Activated gamma-delta T cell treated with Interleukin-2 at 50 U/mL for 16 hours (primary cell): ENCODE results near the gene CYS1.
"Not testable (repeated sequence)": the region's sequence is repeated elsewhere in the genome, so short reads cannot be mapped to it uniquely, and the experiment has no call there.

ENCODE experiments used
- DNase-seq: peaks from one replicate; pipeline ENCODE4 v3.0.0-alpha.2; 2020

The CYS1 gene, protein sequence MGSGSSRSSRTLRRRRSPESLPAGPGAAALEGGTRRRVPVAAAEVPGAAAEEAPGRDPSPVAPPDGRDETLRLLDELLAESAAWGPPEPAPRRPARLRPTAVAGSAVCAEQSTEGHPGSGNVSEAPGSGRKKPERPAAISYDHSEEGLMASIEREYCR

DNA sequence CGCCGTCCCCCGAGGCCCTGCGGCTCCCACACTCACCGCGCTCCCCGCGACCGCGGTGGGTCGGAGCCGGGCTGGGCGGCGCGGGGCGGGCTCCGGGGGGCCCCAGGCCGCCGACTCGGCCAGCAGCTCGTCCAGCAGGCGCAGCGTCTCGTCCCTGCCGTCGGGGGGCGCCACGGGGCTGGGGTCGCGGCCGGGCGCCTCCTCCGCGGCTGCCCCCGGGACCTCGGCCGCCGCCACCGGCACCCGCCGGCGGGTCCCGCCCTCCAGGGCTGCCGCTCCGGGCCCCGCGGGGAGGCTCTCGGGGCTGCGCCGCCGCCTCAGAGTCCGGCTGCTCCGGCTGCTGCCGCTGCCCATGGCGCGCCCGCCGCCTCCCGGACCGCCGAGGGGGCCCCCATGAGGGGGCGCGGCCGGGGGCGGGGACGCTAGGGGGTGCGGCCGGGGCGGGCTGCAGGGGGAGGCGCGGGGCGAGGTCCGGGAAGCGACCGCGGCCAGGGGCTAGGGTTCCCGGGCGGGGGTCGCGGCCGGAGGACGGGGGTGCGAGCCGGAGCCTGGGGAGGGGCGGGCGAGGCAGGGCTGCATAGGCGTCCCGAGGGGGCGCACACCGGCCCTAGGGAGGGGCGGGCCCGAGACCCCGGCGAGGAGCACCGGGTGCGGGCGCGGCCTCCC lies at the start of gene CYS1:
Gene CYS1 (minus strand): TSS at position 542 of the 666 bp plus-strand sequence. CDS start 188 bp downstream, at position 354.
- DNase-seq, result no peak

DNA sequence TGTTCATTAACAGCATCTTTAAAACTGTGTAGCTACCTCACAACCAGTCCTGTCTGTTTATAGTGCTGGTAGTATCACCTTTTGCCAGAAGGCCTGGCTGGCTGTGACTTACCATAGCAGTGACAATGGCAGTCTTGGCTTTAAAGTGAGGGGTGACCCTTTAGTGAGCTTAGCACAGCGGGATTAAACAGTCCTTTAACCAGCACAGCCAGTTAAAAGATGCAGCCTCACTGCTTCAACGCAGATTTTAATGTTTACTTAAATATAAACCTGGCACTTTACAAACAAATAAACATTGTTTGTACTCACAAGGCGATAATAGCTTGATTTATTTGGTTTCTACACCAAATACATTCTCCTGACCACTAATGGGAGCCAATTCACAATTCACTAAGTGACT lies 49.3 kb upstream of the CYS1 start:
- DNase-seq, result no peak

DNA sequence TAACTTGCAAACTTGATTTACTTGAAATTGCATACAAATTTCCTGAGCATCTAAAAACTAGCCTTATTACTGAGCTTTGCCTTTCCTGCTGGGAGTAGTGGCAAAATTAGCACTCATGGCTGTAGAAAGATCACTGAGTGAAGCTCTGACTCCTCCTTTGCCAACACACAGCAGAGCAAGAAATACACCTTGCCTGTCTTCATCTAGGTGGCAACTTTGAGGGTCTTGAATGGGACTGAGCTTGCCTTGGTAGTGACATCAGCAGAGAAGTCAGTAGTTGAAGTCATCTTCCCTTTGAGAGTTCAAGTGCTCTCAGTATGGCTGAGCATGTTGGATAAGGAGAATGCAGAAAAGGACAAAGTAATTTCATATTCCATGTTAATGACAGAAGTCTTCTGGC lies 48.2 kb upstream of the CYS1 start:
- DNase-seq, result no peak

DNA sequence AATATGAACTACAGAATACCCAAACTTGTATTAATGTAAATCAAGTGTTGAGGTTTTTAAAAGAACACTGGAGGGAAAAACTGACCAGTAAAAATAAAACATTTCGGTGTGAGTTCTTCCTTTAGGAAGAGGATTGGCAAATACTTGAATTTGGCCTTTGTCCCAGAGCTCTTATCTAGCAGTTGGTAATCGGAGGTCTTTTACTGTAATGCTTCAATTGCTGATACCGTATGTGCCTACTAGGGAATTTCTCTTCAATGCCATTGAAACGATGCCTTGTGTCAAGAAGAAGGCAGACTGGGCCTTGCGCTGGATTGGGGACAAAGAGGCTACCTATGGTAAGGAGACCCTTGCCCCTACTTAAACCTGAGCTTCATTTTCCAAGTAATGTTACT lies 46.4 kb upstream of the CYS1 start:
- DNase-seq, result no peak

DNA sequence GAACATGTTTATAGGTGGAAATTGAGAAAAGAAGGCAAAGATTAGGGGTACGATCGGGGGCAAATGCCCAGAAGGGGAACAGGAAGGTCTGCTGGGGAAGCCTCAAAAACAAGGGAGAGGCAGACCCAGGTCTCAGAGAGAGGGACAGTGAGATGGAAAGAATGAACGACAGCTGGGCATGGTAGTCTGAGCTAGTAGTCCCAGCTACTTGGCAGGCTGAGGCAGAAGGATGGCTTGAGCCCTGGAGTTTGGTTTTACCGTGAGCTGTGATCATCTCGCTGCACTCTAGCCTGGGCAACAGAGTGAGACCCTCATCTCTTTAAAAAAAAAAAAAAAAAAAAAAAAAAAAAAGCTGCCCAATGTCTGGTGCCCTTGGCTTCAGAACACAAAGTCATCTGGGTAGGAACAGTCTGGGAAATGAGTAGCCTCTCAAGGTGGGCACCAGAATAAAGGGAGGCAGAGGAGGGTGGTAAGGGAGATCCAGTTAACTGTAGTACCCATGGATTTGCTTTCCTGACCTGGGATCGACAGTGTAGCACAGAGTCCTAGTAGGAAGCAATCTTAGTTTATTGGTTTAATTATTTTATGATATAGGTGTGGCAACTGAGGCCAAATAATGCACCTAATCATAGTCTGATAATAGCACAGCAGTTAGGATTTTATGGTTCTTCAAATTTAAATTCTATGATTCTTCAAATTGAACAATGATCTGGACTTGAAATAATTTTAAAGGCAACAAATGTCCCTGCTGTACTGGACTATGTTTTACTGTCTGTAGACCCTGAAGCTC lies 45.8 kb upstream of the CYS1 start:
- no peak for DNase-seq

DNA sequence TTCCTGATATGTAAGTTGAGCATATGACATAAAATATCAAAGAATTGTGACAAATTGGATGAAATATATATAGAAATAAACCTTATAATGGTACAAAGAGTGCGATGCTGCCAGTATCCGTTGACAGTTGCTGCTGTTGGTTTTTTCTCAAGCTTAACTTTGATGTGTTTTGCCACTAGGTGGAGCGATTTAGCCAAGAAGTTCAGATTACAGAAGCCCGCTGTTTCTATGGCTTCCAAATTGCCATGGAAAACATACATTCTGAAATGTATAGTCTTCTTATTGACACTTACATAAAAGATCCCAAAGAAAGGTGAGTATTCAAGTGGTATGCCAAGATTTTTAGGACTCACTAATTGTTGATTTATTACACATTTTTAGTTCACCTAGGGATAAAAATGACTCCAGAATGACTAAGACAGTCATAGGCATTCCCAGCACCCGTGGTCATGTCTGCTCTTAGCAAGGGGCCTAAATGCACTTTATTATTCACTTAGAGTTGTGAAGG lies 44.4 kb upstream of the CYS1 start:
- peak; percentile 45 for DNase-seq

DNA sequence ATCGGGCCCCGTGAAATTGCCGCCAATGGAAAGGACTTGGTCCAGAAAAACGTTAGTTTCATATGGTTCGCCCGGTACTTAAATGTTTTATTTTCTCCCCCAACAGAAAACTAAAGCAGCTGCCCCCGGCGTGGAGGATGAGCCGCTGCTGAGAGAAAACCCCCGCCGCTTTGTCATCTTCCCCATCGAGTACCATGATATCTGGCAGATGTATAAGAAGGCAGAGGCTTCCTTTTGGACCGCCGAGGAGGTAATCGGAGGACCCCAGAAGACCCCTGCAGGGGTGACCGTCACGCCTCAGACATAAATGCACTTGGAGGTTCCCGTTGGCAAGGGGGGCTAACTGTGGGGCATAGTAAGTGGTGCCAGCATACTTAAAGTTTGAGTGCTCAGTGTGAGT lies 43.1 kb upstream of the CYS1 start:
- no peak for DNase-seq

DNA sequence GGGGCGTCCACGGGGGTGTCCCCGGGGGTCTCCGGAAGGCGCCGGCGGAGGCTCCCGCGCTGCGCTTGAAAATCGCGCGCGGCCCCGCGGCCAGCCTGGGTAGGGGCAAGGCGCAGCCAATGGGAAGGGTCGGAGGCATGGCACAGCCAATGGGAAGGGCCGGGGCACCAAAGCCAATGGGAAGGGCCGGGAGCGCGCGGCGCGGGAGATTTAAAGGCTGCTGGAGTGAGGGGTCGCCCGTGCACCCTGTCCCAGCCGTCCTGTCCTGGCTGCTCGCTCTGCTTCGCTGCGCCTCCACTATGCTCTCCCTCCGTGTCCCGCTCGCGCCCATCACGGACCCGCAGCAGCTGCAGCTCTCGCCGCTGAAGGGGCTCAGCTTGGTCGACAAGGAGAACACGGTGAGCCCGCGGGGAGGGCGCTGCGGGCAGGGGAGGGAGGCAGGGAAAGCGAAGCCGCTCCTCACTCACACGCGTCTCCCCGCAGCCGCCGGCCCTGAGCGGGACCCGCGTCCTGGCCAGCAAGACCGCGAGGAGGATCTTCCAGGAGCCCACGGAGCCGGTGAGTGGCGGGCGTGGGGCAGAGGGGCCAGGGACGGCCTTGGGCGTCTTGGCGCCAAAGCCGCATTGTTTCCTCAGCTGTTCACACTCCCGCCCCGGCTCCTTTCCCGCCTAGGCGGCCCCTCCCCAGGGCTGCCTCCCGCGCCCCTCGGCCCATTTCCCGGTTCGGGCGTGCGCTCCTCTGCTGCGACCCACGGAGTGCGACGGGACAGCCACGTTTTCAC lies 42.5 kb upstream of the CYS1 start, which contains the start of gene RRM2:
Gene RRM2 (plus strand): TSS at position 240 of the 781 bp plus-strand sequence. CDS start 60 bp downstream, at position 300.
- DNase-seq, result peak; percentile 82

DNA sequence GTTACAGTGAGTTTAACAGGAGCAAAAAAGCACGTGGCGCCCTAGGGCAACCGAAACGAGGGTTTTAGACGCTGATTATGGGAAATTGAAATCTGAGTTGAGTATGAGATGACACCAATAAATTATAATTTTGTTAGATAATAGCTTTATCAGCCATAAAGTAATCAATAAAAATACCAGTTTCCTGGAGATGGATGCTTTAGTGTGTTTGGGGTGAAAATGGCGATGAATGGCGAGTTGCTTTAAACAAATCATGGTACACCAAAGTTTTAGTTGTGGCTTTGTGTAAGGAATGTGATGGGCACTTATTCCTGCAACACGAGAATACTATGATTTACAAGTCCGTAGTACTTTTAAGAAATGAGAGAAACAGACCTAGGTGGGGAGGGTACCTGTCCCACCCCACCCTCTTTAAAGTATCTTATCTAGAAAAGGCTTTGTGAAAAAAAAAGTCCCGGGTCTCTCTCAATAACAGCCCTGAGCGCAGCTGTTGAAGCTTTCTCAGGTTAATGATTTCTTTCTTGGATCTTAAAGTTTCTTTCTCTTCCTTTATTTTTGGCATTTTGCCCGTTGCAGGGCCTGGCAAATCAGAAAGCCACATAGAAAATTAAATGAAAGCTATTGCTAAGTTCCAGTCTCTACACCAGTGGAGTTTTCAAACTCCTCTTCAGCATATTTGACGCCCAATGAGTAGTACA lies 40.8 kb upstream of the CYS1 start:
- DNase-seq, result no peak

DNA sequence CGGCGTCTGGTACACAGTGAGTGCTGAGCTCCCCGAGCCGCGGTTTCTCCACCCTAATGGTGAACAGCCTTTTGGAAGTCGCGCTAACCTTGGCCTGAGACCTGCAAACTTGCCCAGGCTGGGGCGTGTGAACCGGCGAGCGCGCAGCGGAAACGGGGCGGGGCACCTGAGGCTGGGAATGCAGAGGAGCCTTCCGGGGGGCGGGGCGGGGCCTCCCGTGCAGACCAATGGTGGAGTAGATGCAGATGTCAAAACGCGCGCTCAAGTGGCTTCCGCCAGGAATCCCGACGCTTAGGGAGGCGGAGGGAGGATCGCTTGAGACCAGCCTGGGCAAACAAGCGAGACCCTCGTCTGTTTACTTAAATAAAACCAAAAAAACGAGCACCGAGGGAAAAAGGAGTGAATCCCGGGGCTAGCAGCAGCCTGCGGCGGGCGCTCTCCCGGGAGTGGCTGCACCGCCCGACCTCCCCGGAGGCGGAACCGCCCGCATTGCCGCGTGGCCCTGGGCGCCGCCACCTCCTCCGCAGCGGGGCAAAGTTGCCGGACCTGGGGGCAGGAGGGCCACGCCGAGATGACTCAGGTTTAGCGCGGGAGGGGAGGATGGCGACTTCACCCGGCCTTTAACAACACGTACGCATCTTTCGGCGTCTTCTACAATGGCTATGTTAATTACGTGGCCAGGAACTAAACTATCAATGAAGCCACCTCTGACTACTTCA lies 40.1 kb upstream of the CYS1 start:
- DNase-seq, result peak; percentile 89

DNA sequence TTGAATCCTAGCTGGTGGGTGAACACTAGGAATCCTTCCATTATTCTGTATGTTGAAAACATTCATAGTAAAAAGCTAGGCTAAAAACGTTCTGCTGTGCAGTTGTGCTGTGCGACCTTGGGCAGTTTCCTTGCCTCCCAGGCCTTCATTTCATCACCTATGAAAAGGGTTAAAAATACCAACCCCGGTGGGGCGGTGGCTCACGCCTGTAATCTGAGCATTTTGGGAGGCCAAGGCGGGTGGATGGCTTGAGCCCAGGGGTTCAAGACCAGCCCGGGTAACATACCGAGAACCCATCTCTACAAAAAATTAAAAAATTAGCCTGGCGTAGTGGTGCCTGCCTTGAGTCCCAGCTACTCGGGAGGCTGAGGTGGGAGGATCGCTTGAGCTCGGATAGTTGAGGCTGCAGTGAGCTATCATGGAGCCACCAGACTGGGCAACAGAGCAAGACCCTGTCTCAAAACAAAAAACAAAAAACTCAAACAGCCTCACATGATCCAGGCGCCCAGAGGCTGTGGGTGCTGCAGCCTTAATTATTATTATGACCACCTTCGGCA lies 39.5 kb upstream of the CYS1 start:
- no peak for DNase-seq

DNA sequence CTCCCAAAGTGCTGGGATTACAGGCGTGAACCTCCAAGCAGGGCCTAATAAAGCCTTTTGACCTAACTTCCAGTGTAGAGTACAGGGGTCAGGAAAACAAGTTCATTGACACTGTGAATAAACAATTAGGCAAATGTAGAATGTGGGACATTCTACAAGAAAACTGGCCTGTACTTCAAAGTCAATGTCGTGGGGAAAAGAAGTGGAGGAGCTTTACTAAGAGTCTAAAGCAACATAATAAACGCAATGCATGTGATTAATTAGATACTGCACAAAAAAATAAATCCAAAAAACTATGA lies 38.8 kb upstream of the CYS1 start:
- no peak for DNase-seq

DNA sequence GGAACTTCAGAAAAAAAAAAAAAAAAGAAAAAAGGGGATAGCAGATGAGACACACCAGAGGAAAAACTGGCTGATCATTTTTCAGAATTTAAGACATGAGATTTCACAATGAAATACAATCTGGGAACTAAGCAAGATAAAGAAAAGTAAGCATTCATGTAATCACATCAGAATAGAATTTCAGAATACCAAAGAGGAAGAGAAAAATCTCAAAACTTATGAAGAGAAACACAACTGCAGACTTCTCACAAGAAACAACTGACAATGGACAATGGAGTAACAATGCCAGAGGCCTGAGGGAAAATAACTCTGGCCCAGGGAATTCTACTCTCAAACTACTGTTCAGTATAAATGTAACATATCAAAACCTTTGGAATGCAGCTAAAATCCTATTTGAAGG lies 29.1 kb upstream of the CYS1 start:
- no peak for DNase-seq

DNA sequence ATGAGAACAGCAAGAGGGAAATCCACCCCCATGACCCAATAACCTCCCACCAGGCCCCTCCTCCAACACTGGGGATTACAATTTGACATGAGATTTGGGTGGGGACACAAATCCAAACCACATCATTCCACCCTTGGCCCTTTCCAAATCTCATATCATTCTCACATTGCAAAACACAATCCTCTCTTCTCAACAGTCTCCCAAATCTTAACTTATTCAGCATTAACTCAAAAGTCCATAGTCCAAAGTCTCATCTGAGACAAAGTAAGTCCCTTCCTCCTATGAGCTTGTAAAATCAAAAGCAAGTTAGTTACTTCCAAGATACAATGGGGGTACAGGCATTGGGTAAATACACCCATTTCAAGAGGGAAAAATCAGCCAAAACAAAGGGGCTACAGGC lies 24.7 kb upstream of the CYS1 start:
- DNase-seq, result not testable (repeated sequence)

DNA sequence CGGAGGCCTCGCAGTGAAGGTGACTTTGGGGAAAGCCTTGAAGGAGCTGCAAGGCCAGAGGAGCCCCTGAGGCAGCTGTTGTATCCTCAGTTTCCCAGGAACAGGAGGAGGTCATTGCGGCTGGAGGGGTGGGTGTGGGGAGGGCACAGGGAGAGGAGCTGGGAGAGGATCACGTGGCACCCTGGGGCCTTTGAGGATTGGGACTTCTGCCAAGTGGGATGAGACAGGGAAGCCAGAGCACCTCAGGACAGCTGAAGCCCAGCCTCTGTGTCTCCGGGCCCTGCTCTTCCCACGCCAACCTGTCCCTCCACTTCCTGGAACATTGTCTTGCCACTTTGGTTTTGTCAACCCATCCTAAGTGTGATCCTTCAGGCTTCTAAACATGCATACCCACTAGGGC lies 23.0 kb upstream of the CYS1 start:
- no peak for DNase-seq

DNA sequence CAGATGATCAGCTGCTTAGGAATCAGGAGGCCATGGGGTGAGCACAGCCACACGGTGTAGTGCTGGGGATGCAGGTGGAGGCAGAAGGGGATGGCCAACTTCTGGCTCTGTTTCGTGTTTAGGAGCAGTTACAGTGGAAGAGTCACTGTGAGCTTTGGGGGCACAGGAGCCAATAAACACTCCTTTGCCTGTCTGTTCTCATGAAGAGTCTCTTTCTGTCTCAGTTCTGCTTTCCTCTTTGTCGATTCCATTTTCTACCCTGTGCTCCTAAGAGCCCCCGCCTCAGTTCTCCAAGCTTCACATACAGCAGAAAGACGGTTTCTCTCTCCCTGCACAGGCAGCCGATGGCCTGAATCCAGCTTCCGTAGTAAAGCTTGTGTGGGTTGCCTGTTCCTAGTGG lies 21.3 kb upstream of the CYS1 start:
- no peak for DNase-seq

DNA sequence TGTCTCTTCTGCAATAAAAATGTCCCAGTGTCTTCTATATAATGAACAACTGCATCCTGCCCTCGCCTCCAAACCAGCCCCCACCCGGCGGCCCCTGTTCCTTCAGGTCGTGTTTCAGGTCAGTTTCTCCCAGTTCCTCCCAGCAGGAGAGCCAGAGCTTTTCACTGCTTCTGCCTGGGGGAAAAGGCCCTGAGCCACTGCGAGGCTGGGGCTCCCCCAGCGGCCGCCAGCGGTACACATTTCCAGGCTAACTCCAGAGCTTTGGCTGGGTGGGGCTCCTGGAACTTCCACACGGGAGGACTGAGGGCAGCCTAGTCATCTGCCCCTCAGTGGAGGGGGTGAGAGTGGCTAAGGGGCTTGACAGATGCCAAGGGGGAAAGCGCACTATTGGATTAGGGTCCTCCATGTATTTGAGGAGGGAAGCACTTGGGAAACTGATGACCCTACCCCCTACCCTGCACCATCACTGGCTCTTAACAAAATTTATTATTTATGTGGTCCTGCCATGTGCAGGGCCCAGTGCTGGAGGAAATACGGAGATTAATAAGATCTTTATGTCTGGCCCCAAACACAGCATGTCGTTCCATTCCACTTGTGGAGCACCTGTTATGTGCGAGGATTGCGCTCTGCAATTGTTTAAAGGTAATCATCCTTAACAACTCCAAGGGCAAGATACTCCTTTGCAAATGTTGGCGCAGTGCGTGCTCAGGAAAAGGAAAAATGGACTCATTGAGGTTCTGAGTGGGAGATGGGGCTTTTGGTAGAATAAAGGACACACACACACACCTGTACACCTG lies 17.3 kb upstream of the CYS1 start:
- peak; percentile 26 for DNase-seq

DNA sequence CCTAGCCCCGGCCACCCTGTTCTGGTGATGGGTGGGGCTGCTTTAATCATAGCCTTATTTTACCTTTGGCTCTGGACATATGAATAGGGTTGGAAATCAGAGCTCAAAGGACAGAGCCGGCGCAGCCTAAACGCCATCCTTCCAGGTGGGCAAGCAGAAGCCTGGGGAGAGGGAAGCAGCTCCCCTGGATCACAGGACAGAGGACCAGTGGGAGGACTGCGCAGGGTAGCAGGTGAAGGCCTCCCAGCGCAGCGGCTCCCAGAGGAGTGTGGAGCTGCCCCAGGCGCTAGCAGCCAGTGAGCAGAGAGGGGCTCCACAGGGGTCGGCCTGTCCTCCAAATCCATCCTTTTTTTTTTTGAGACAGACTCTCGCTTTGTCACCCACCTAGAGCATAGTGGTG lies 16.4 kb upstream of the CYS1 start:
- DNase-seq, result no peak

DNA sequence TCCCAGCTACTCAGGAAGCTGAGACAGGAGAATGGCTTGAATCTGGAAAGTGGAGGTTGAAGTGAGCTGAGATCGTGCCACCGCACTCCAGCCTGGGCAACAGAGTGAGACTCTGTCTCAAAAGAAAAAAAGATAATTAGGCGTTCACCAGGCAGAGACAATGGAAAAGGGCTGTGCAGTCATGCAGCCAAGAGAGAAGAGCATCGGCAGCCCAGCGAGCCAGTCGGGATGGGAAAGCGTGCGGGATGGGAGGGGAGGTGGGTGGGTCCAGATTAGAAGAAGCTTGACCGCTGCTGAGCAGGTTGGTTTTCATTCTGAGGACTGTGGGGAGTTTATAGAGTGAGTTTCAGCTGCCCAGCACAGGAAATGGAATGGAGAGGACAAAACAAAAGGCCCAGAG lies 15.0 kb upstream of the CYS1 start:
- DNase-seq, result no peak

DNA sequence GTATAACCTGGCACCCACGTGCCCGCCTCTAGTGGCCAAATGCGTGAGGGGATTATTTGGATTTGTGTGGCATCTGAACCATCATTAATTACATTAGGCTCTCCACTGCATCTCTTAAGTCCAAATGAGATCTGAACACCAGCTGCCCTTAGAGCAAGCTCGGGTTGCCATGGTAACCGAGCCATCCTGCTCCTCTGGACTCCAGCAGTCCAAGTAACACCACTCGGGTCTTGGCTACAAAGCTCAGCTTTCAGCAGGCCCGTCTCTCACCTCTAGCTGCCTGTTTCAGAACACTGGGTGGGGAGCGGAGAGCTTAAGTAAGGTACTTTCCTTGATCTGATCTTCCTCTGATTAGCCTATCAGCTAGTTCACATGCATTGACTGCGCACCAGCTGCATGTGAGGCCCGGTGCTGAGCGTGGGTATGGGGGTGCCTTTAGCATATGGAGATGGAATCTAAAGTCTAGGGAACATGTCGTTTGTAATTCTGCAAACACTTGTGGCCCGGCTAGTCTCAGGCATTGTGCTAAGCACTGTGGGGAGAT lies 14.1 kb upstream of the CYS1 start:
- no peak for DNase-seq

DNA sequence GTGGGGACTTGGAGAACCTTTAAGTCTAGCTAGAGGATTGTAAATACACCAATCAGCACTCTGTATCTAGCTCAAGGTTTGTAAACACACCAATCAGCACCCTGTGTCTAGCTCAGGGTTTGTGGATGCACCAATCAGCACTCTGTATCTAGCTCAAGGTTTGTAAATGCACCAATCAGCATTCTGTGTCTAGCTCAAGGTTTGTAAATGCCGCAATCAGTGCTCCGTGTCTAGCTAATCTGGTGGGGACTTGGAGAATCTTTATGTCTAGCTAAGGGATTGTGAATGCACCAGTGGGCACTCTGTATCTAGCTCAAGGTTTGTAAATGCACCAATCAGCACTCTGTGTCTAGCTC lies 11.7 kb upstream of the CYS1 start:
- DNase-seq, result not testable (repeated sequence)
